Stimulated activated CD4-positive, alpha-beta T cell treated with anti-CD3 and anti-CD28 coated beads, Interleukin-1b, Interleukin-23, amount 100 ng/mL, for 24 hours (primary cell): ENCODE data around the gene THG1L.
"Not testable (repeated sequence)": the region's sequence is repeated elsewhere in the genome, so short reads cannot be mapped to it uniquely, and the experiment has no call there.

Experiments used
- DNase-seq, 4 experiments: peaks; one replicate each; pipeline ENCODE4 v3.0.0-alpha.2; 2020; ENCODE audit warnings: low read depth in 4 of 4, low spot score in 1 of 4

THG1L gene

DNA sequence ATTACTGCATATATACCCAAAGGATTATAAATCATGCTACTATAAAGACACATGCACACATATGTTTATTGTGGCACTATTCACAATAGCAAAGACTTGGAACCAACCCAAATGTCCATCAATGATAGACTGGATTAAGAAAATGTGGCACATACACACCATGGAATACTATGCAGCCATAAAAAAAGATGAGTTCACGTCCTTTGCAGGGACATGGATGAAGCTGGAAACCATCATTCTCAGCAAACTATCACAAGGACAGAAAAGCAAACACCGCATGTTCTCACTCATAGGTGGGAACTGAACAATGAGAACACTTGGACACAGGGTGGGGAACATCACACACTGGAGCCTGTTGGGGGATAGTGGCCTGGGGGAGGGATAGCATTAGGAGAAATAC, 4.6 kb upstream of the THG1L start:
- DNase-seq, result not testable (repeated sequence)

DNA sequence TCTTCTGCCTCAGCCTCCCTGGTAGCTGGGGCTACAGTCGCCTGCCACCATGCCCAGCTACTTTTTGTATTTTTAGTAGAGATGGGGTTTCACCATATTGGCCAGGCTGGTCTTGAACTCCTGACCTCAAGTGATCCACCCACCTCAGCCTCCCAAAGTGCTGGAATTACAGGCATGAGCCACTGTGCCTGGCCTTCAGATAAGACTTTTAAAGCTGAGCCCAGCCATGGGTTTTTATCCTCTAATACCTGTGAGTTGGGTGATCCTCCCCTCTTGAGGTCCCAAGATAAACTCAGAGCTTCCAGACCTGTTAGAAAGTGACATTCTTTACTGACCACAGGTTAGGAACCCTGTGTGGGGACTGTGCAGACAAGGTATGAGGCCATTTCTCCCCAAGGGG, 3.4 kb upstream of the THG1L start:
- not testable (repeated sequence) for DNase-seq

DNA sequence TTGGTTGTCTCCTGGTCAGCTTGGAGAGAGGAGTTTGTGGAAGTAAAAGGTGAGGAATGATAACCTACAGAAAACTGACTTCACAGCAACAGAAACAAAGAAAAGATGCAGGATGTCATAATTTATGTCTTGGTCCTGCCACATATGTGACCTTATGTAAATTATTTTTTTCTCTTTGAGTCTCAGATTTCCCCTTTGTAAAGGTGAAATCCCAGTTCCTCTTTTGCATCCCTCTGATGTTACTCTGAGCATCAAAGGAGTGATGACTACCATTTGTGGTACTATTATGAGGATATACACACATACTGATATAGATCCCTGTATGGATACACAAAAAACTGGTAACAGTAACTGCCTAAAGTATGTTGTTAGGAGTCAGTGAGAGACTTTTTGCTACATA, 1.4 kb upstream of the THG1L start:
- DNase-seq, result no peak

DNA sequence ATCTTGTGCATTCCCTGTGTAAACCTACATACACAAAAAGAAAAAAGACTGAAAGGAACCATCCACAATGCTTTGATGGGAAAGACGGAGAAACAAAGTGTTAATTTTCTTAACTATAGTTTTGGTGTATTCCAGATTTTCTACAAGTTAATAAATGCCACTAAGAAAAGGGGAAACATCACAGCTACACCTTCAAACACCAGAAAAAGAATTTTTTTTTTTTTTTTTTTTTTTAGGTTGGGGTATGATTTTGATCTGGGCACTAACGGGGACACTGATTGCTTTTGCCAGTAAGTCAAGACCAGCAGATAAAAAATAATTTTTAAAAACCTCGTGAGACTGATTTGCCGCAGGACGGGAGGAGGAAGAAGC, 334 bp upstream of the THG1L start:
- DNase-seq, result no peak

DNA sequence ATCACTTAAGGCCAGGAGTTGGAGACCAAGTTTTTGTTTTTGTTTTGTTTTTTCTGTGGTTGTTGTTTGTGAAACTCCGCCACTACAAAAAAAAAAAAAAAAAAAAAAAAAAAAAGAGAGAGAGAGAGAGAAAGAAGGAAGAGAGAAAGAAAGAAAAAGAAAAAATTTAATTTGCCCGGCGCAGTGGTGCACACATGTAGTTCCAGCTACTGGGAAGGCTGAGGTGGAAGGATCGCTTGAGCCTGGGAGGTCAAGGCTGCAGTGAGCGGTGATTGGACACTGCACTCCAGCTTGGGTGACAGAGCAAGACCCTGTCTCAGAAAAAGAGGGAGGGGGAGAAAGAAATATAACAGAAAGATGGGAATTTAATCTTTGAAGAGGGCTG, 902 bp downstream of the THG1L start:
- no peak for DNase-seq

DNA sequence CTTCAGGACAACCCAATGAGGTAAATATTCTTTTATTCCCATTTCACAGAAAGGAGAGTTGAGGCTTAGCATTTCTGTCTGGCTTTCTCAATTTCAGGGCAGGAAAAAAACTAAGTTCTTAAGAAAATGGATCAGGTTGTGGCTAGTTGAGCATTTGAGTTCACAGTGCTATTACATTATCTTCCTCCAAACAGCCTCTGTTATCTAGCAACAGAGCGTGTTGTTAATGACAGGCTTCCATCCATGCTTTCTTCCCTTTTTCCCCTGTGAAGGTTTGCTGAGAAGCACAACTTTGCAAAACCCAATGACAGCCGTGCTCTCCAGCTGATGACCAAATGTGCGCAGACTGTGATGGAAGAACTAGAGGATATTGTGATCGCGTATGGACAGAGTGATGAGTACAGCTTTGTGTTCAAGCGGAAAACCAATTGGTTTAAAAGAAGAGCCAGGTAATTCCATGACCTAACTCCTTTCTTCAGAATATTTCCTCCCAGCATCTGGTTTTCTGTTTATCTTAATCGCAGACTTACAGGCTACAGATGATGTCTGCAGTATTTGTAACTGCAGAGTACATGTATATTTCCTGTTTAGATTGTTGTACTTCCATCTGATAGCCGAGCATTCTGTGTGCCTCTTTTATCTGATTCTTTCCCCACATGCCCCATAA, 1.5 kb downstream of the THG1L start:
- no peak for DNase-seq

DNA sequence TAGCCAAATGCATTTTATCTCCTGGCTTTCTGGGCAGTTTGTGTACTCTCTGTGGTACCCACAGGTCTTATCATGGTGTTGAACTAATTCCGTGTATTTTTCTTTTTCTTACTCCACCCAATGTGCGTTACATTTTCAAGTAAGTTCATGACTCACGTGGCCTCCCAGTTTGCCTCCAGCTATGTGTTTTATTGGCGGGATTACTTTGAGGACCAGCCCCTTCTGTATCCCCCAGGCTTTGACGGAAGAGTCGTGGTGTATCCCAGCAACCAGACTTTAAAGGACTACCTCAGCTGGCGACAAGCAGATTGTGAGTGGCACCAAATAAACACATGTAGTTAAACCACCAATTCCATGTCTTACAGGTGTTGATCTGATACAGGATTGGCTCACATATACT, 3.2 kb downstream of the THG1L start:
- no peak for DNase-seq

DNA sequence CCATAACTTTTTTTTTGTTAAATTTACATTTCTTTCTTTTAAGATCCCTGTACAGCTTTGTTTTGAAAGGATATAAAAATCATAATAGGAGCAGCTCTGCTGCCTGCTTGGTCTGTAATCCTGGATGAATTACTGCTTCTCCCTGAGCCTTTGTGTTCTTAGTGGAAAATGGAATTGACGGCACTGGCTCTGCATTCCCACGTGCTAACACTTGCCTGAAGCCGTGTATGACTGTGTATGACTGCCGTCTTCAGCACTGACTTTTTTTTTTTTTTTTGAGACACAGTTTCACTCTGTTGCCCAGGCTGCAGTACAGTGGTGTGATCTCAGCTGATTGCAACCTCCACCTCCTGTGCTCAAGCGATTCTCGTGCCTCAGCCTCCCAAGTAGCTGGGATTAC, 4.8 kb downstream of the THG1L start:
- DNase-seq, result no peak

DNA sequence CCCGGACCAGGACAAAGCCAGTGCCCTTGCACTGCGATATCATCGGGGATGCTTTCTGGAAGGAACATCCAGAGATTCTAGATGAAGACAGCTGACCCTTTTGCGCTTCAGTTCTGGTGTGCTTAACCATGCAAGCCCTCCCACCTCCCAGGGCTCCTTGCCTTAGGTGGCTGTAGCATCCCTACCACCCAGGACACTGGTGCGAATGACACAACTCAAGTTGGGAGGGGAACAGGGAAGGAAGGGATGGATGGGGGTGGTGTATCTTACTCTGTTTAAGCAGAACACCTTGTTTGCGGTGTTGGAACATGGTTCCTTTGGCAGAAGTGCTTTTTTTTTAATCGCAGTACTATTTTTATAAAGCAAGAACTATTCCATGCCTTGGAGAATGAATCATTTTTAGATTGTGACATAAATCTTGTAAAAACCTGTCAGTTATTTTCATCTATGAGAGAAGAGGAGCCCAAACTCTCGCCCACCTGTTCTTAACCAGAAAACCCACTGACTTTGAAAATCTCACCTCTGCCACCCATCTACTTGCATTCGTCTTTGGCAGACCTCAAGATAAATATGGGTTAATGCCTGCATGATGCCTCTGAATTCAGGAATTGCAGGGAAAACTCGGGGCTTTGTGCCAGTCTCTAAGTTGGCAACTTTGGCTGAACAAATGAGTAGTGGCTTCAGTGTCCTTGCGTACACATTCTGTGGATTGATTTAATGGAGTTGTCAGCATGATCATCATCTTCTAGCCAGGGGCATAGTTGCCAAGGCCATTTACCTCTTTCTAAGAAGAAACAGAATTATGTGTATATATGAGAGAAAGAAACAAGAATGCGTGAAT, 8.4 kb downstream of the THG1L start:
- no peak for DNase-seq

DNA sequence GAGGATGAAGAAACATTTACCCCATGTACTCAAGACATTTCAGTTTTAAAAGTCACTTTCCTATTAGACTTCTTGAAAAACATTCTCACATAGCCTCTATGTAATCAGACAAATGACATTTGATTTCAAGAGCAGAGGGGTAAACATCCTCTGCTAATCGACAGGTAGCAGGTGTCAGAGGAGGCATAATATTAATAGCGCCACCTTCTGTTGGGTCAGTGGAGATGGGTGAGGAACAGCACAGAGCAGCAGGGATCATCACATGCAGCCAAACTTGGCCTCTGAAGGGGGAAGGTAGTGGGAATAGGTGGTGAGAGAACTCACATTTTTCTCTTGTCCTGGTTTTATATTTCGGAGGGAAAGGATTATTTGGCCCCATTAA, 9.0 kb downstream of the THG1L start:
- DNase-seq, result no peak

DNA sequence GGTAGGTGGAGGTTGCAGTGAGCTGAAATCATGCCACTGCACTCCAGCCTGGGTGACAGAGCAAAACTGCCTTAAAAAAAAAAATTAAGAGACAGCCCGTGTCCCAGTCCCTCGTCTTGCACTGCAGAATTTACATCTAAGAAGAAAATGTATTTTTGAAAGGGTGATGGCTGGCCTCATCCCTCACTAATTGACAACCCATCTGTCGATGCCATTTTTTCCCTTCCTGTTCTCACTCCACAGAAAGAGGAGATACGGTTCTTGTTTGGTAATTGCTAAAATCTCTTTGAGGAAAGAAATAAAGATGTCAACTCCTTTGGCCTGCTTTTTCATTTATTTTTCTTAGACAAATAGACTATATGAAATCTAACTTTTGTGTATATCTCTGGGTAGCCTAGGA, 9.9 kb downstream of the THG1L start:
- DNase-seq, result no peak

DNA sequence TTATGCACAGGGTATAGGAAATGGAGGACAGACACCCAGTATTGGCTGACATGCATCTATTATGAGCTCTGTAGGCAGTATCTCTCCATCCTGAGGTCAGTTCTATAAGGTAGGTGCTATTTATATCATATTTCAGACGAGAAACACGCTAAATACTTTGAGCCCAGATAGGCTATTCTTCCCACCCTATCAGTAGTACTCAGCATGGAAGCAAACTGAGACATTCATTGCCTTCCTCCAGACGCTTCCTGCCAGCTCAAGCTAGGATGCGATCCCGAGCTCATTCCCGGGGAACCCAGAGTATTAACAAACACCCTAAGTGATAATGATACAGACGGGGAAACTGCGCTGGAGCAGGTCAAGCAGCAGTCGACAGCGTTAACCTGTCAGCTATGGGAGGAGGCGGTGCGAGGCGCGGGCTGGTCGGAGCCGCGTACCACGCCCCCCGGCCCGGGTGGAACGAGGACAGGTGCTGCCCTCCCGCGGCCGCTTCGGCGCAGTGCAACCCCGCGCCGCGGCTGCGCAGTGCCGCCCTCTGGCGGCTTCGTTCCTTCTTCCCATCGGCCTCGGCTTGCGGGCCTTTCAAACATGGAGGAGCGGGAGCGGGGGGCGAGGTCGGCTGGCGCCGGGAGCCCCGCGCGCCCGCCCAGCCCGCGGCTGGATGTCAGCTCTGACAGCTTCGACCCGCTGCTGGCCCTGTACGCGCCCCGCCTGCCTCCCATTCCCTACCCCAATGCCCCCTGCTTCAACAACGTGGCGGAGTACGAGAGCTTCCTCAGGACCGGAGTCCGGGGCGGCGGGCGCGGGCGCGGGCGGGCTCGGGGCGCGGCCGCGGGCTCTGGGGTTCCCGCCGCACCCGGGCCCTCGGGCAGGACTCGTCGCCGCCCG, 12.2 kb downstream of the THG1L start, which contains the start of gene LSM11:
LSM11 (plus strand) TSS at position 550 of the 888 bp plus-strand sequence; CDS start at position 589, 39 bp downstream.
- DNase-seq, result peak; percentile 83 to 89 (median 86)

DNA sequence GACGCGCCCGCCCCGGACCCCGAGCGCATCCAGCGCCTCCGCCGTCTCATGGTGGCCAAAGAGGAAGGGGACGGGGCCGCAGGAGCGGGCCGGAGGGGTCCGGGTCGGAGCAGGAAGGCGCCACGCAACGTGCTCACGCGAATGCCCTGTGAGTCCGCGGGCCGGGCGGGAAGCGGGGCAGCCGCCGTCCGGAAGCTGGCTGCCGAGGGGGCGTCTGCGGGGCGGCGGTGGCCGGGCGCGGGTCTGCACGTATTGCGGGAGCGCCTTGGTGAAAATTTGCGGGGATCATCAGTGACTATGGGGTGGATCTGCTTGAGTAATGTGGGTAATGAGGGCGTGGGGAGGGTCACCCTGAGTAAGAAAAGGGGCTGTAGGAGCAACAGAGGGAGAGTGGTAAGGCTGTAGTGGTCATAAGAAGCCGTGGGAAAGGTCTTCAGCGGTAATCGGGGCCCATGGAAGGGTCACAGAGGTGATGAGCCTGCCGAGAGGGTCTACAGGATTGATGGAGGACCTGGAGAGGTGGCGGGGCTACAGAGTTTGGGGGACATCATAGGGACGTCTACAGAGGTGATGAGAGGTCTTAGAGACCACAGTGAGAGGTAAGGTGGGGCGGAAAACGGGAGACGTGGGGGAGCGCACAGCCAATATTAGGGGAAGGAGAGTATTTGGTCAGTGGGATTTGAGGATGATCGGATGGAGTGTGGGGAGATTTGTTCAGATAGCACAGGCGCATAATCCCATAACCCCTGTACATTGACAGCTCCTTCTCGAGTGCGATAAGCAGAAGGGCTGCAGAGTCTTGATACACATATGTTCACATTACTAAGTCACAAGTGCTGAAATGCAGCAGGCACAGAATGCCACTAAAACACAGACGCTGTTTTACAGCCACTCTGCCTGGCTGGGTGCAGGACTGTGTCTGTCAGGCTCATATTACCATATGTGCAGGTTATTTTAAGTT, 13.1 kb downstream of the THG1L start:
- DNase-seq, result peak in 1 of 4 experiments; percentile 20

DNA sequence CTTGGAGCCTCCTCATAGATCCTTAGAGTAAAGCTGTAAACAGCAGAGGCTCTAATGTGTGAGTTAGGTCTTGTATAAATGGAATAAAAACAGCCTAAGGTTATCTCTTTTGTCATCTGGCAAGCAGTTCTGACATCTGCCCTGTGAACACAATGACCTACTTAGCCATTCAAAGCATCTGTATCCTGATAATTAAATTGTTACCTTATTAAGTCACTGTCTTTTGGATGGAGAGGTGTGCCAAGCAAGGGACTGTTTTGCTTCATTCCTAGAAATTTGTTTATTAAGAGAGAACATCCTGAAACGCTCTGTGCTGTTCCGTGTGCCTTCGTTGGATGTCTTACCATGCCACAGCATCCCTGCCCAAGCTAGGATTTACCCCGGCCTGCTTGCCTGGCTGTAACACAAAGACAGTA, 13.8 kb downstream of the THG1L start:
- no peak for DNase-seq

DNA sequence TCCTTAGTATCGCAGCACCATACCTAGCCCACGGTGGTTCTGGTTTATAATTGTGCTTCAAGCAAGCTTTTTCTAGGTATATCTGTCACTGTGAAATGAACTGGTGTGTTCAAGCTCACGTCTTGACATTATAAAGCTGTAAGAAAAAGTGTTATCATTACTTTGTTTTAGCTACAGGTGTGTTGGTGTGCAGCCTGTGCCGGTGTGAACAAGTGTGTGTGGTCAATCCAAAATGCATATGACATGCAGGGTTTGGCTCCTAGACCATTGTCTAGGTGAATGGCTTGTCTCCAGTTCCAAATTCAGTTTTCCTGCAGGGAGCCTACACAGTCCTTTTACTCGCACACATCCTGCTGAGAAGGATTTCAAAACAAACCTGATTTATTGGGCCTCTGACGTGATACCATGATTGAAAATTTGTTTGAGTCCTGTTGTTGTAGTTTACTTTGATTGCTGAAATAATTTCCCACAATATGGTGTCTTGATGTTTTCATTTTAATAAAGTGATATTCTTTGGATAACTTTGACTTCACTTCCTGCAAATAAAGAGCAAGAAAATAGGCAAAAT, 16.0 kb downstream of the THG1L start:
- no peak for DNase-seq

DNA sequence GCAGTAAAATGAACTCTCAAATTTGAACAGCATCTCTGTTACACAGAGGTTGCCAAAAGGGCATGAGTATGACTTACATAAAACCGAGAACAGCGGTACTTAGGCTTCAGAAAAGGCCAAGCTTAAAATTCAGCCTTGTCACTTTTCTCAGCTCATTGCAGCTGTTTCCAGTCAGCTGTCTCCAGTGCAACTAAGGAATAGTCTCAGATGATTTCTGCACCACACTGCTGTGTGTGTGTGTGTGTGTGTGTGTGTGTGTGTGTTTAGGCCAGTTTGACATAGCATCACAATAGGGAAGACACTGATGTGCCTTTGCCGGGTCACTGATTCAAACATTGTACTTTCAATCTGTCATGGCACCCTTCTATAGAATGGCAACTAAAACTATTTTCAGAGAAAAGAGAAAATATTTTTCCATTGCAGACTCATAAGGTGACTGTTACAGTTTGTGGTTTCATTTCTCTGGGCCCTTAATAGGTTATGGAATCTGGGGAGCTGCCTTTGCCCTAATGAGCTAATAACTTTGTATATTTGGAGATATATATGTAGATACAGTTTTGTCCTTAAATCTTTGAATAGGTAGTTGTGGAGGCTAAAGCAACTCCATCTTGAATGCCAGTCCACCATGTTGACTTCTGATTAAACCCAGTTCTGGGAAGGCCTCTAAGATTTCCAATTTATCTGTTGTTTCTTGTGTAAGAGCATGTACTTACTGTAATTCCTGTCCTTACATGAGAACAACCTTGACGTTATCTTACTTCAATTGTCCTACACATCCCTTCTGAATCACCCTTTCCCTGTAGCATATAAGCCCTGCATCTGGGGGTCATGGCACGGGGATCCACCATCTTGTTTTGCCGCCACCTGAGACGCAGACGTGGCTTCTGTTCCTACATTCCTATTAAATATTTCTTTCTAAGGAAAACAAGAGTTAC, 16.8 kb downstream of the THG1L start:
- no peak for DNase-seq

DNA sequence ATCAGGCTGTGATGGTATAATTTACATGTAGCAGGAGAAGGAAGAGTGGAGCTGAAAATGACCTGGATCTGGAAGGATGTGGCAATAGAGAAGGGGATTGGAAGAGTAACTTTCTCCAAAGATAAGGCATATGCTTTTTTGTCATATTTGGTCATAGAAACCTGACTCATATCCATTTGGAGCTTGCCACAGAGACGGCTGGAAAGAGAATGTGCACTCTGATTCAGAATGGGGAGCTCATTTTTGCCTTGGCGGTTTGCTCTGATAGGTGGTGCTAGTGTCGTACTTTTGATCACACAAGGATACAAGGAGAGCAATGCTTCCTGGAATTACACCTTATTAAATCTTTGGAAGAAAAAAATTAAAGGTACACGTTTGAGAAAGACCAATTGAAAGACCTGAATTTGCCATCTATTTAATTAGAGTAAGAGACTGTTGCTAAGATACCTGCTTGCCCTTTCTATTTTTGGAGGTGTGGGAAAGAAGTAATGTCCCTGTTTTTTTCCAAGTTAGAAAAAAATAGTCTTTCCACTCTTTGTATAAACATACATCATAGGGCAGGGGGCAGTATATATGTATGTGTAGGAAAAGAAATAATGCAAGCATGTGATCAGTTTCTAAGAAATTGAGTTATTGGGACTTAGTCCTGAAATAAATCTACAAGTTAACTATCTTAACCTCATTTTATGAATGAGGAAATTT, 17.7 kb downstream of the THG1L start:
- DNase-seq, result no peak

DNA sequence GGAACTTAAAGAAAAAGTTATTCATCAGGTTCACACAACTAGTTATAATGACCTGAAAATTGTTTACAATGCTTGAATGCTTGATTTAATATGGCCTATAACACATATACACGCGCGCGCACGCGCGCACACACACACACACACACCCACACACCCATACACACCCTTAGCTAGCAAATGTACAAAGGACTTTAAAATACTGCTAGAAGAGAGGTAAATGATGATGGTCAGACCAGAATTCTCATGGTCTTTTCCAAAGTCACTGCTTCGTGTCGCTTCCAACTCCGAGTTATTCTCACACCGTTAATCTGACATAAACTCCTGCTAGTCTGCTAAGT, 18.2 kb downstream of the THG1L start:
- no peak for DNase-seq

DNA sequence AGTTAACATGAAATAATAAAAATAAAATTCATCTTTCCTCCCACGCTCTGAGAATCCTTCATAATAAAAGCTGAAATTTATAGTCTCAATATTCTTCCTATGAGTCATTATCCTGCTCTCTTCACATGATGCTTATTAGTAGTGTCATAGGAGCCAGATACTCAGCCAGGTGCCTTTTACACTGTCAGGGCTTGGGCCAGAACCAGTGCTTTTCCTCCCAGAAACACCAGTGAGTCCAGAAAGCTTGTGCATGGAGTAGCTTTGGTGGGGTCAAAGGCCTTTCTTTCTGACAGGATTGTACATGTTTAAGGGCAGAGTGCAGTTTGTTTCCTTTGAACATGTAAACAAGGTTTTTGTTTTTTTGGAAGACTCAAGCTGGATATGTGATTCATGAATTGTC, 19.1 kb downstream of the THG1L start:
- no peak for DNase-seq
